ENCODE data around the gene NBDY.
A peak's percentile ranks its signal among the peaks of the same experiment; 100 is the strongest.
"Not testable (repeated sequence)": the region's sequence is repeated elsewhere in the genome, so short reads cannot be mapped to it uniquely, and the experiment has no call there.

NBDY gene

GRCh38 chrX:56802921-56803849, 74.1 kb downstream of the NBDY start:
- DNase-seq = no peak

DNA sequence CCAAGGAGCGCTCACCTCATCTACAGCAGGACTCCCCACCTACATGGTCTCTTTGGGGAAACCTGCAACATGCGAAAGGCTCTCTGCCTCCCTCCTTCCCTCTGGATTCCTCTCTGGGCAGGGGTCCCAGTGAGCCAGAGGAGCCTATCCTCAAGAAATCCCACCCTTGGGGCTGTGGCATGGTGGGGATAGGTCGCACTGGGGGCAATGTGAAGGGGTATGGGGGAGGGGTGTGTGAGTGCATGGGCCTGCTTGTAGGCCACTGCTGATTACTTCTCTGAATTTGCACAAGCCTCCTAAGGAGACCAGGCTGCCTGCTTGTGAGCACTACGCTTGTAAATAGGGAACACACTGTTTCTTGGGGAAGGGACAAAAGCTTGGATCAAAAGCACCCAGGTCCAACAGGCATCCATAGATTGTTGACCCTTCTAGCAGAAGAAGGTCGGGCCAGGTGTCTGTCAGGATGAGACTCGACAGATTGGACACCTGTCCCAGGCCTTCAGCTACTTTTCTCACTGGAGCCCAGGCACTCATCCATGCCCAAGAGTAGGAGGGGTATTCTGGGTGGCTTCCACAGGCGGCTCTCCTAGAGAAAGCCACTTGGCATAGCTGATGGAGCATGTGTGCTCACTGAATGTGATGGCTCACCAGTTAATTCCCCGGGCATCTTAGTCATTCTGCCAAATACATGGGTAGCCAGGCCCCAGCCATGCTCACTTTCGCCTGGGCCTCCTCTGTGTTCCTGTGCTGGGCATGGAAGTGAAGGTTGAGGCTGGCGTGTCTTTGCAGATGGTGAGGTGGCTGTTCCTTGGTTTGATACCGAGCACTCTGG, 75.0 kb downstream of the NBDY start:
- no peak for DNase-seq

GRCh38 chrX:56804867-56805266, 75.8 kb downstream of the NBDY start:
- no peak for DNase-seq

DNA sequence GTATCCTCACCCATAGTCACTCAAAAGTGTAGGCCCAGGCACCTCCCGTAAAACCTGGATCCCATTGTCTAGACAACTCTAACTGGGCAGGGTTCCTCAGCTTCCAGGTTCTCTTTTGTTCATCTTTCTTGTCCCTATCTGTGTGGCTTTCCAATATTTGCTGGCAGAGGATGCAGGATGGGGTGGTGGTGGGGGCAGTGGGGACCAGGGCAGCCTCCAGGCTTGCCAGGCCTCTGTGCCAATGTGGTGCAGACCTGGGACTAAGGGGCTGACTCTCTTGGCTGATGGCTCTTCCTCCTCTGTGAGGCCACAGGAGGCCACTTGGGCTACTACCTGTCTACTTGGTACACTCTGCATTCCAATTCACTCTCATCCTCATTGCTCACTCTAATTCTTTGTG, 76.4 kb downstream of the NBDY start:
- no peak for DNase-seq

DNA sequence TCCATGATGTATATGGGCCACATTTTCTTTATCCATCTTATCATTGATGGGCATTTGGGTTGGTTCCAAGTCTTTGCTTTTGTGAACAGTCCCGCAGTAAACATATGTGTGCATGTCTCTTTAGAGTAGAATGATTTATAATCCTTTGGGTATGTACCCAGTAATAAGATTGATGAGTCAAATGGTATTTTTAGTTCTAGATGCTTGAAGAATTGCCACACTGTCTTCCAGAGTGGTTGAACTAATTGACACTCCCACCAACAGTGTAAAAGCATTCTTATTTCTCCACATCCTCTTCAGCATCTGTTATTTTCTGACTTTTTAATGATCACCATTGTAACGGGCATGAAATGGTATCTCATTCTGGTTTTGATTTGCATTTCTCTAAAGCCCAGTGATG, 77.1 kb downstream of the NBDY start:
- DNase-seq = not testable (repeated sequence)

DNA sequence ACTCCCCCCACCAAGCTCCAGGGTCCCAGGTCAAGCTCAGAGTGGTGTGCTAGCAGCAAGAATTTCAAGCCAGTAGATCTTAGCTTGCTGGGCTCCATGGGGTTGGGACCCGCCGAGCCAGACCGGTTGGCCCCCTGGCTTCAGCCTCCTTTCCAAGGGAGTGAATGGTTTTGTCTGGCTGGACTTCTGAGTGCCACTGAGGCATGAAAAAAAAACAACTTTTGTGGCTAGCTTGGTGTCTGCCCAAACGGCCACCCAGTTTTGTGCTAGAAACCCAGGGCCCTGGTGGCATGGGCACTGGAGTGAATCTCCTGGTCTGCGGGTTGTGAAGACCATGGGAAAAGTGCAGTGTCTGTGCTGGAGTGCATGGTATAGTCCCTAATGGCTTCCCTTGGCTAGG, 82.6 kb downstream of the NBDY start:
- no peak for DNase-seq

DNA sequence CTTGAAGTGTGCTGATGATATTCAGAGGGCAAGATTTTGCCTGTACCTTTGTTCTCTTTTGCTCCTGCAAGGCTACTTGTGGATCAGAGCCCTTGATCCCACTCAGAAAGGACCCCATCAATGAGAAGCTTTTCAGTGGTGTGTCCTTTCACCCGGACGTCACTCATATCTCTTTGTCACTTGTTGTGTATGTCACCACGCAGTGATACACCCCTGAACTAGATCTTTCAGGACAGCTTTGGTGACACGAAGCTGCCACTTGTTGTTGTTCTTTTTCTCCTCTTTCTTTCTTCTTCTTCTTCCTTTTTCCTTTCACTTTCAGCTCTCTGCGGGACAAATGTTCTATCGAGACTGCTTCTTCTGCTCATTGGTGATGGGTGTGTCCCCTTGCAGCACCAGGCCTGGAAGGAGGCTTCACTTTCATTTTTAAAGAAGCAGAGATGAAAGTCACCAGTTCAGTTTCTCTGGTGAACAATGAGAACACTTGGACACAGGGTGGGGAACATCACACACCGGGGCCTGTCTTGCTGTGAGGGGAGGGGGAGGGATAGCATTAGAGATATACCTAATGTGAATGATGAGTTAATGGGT, 83.6 kb downstream of the NBDY start:
- no peak for DNase-seq

GRCh38 chrX:56813318-56813837, 84.3 kb downstream of the NBDY start:
- peak in 1 of 2 experiments; percentile 10 for DNase-seq

GRCh38 chrX:56817179-56817578, 88.1 kb downstream of the NBDY start:
- DNase-seq = no peak

GRCh38 chrX:56826020-56826419, 97.0 kb downstream of the NBDY start:
- no peak for DNase-seq

DNA sequence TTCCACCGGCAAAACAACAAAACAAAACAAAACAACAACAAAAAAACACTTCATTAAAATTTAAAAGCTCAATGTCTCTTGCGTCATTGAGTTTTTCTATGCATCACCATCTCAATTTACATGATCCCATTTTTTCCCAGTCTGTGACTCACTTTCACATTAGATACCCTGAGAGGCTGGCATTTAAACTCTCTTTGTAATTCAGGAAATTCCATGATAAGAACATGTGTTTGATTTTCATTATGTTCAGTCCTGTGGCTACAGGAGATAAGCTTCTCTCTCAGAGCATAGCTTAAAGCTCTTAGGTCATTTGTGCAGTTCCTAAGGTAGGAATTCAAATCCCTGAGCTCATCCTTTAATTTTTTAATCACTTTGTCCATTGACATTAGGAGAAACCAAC, 104.6 kb downstream of the NBDY start:
- no peak for DNase-seq

- DNase-seq = no peak
Observed at GRCh38 chrX:56853436-56853835, 124.4 kb downstream of the NBDY start.

- no peak for DNase-seq
Observed at GRCh38 chrX:56857042-56857441, 128.0 kb downstream of the NBDY start.

DNA sequence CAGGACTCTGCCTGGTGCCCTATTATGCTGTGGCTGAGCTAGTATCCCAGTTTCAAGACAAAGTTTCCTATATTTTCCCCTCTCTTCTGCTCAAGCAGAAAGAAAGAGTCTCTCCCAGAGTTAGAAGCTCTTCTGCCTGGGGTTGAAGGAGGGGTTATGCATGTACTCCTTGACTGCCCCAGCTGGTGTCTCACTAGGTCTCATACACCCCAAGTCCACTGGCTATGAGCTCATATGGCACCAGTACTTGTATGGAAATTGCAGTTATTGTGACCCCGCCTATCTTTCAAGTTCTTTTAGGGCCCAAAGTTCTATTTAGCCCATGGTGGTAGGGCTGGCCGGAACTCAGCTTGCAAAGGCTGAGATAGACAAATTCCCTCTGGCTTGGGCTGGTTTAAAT, 131.8 kb downstream of the NBDY start:
- DNase-seq = no peak

Data from SW 1271 (cell line).